ENCODE results near the gene OR4C6. TPM values are rescaled to one million over a fixed set of nuclear protein-coding genes. Genes with fewer than 3 reads are reported as not detected.

Gene OR4C6
- total and polyA plus RNA-seq, 2 experiments from 2014 or later, result not detected

- Histone ChIP-seq H3K36me3 (no peaks in the 10 kb centered on the region), H3K4me1 (ENCODE audit: low read depth) (no peaks in the 10 kb centered on the region), H3K27ac (no peak overlapping the region), H3K27me3 (no peaks in the 10 kb centered on the region), H3K9me3 (ENCODE audit: low read depth) (peaks cover 4% of the 10 kb centered on the region), H3K4me3 (no peak overlapping the region)
- no peak for TF ChIP-seq CTCF (IDR thresholded peaks at IDR 0.05; ENCODE audit: low read depth, low read length)
- no peak for DNase-seq (ENCODE audit: low read depth in 1 of 2, low spot score in 1 of 2)
Observed at GRCh38 chr11:55655096-55655495, 6.9 kb upstream of the OR4C6 start.

- no peak for DNase-seq (ENCODE audit: low read depth in 1 of 2, low spot score in 1 of 2)
- H3K4me1 ChIP-seq (ENCODE audit: low read depth), result no peaks in the 10 kb centered on the region
- H3K36me3 ChIP-seq, result no peaks in the 10 kb centered on the region
- peaks cover 10% of the 10 kb centered on the region for H3K9me3 ChIP-seq (ENCODE audit: low read depth)
- no peak overlapping the region for H3K4me3 ChIP-seq
- no peak overlapping the region for H3K27ac ChIP-seq
- TF ChIP-seq CTCF (IDR thresholded peaks at IDR 0.05; ENCODE audit: low read depth, low read length), result no peak
- H3K27me3 ChIP-seq, result no peaks in the 10 kb centered on the region
Observed at GRCh38 chr11:55658031-55658573, 3.9 kb upstream of the OR4C6 start.

- Histone ChIP-seq H3K4me3 (no peak overlapping the region), H3K27ac (no peak overlapping the region), H3K27me3 (no peaks in the 10 kb centered on the region), H3K36me3 (no peaks in the 10 kb centered on the region), H3K4me1 (ENCODE audit: low read depth) (no peaks in the 10 kb centered on the region), H3K9me3 (ENCODE audit: low read depth) (peaks cover 10% of the 10 kb centered on the region)
- no peak for DNase-seq (ENCODE audit: low read depth in 1 of 2, low spot score in 1 of 2)
- no peak for TF ChIP-seq CTCF (IDR thresholded peaks at IDR 0.05; ENCODE audit: low read depth, low read length)
Observed at GRCh38 chr11:55658608-55659007, 3.4 kb upstream of the OR4C6 start.

- Histone ChIP-seq H3K9me3 (ENCODE audit: low read depth) (peaks cover 3% of the 10 kb centered on the region), H3K27me3 (no peaks in the 10 kb centered on the region), H3K4me3 (no peak overlapping the region), H3K36me3 (no peaks in the 10 kb centered on the region), H3K4me1 (ENCODE audit: low read depth) (no peaks in the 10 kb centered on the region), H3K27ac (no peak overlapping the region)
- TF ChIP-seq CTCF (IDR thresholded peaks at IDR 0.05; ENCODE audit: low read depth, low read length), result no peak
- no peak for DNase-seq (ENCODE audit: low read depth in 1 of 2, low spot score in 1 of 2)
Observed at GRCh38 chr11:55669376-55669775, 7.4 kb downstream of the OR4C6 start.

GRCh38 chr11:55673860-55674259, 11.9 kb downstream of the OR4C6 start:
- no peaks in the 10 kb centered on the region for H3K27me3 ChIP-seq
- H3K27ac ChIP-seq, result no peak overlapping the region
- no peak for DNase-seq (ENCODE audit: low read depth in 1 of 2, low spot score in 1 of 2)

More at GRCh38 chr11:55673860-55674259, 11.9 kb downstream of the OR4C6 start:
- Histone ChIP-seq H3K4me1 (ENCODE audit: low read depth) (no peaks in the 10 kb centered on the region), H3K9me3 (ENCODE audit: low read depth) (no peaks in the 10 kb centered on the region), H3K36me3 (no peaks in the 10 kb centered on the region), H3K4me3 (no peak overlapping the region)
- TF ChIP-seq CTCF (IDR thresholded peaks at IDR 0.05; ENCODE audit: low read depth, low read length), result no peak
